T-helper 9 cell (primary cell): ENCODE data around the gene TLDC2.
"Not testable (repeated sequence)": the region's sequence is repeated elsewhere in the genome, so short reads cannot be mapped to it uniquely, and the experiment has no call there.

Experiments
- DNase-seq: peaks from one replicate; pipeline ENCODE4 v3.0.0-alpha.2; 2020
- total RNA-seq, 2 donors: gene quantifications; one replicate each; lab custom pipeline; 2026; lab: John Stamatoyannopoulos, UW

TLDC2 gene
- total RNA-seq: 0 reads per million in 2 donors

DNA sequence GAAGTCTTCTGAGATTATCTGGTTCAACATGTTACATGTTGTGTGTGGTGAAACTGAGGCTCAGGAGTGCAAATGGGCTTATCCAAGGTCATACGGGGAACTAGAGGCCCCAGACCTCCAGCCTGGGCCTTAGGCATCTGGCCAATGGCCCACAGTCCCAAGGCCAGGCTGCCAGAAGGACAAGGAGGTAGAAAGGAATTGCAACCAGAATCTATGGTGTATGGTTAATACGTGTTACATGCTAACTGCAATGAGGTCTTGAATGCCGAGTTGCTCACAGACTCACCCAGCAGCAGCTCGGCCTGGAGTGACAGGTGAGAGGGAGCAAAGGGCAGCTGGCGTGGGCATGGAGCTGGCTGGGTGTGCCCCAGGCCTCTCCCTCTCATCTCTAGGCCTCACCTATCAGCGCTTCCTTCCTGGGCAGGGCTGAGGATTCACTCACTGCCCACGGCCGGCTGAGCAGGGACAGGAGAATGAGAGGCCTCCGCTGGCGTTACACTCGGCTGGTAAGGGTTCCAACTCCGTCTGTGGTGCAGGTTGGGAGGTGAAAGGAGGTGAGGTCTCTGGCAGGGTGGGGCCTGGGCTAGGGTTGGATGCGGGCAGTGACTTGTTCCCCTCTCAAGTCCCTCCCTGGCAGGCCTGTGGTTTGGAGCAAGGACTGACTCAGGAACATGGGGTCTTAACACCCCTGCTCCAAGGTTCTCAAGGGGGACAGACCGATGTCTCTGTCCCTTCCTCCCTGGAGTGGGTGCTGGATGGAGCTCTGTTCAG is at the start of gene TLDC2:
Gene TLDC2 (plus strand): TSS at position 437 of the 771 bp plus-strand sequence. CDS start 37 bp downstream, at position 474.
- DNase-seq: no peak

- no peak for DNase-seq
These were observed 49.2 kb upstream of the TLDC2 start for GRCh38 chr20:36826554-36827244.

DNA sequence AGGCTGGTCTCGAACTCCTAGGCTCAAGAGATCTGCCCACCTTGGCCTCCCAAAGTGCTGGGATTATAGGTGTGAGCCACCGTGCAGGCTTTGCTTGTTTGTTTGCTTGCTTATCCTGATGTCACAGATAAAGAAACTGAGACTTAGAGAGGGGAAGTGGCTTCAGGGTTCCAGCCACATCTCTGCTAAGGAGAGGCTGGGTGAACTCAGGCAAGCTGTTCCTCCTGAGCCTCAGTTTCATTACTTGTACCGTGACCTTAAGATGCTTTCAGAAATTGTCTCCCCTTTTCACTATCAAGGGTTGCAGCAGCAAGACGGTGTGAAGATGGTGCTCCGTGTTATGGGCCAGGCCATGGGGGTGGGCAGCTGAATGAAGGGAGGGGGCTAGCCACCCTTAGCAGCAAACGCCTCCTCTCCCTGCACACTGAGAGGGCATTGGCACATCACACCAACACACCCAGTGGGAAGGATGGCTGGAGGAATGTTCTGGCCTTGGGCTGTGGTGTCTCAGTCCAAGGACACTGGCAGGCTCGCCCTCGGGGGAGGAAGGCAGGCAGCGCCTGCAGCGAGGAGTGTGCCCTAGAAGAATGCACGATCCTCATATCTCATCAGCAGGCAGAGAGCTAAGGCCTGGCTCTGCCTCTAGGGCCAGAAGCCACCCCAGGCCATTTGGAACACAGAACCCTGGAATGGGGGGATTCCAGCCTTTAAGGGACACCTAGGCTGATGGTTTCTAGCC is 48.2 kb upstream of the TLDC2 start:
- no peak for DNase-seq

- no peak for DNase-seq
These were observed 44.9 kb upstream of the TLDC2 start for GRCh38 chr20:36830791-36831691.

- no peak for DNase-seq
These were observed 43.1 kb upstream of the TLDC2 start for GRCh38 chr20:36832791-36833190.

GRCh38 chr20:36833275-36834020 is 42.5 kb upstream of the TLDC2 start:
- no peak for DNase-seq

- no peak for DNase-seq
These were observed 40.9 kb upstream of the TLDC2 start for GRCh38 chr20:36835025-36835424.

DNA sequence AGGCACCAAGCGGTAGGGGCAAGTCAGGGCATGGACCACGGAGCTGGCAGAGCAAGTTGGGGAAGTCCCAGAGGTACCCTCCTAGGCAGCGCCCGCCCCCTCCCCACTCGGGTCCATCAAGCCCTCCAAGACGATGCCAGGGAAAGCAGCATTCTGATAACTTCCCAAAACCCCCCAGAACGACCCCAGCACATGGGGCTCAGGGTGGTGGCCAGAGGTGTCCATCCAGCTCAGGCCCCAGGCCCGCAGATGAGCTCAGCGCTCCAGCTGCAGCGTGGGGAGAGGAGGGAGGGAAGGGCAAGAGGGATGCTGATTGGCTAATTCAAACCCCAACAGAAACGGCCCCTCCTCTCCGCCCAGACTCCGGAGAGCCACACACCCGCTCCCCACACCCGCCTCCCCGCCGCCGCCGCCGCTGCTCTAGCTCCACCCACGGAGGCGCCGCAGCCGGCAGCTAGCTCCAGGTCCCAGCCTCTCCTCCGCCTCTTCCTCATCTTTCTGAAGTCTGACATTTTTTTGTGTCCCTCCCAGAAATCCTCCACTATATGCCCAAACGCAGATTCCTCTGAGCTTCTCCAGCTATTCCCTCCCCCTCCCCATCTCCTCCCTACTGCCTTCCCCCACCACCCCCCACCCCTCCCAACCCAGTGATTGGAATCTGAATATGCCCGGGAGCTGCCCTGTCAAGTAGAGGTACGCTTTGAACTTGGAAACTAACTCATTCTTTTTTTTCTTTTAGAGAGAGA is 40.3 kb upstream of the TLDC2 start:
- DNase-seq: peak; percentile 69

GRCh38 chr20:36836591-36837269 is 39.2 kb upstream of the TLDC2 start:
- no peak for DNase-seq

GRCh38 chr20:36838376-36838775 is 37.6 kb upstream of the TLDC2 start:
- not testable (repeated sequence) for DNase-seq

- no peak for DNase-seq
These were observed 36.8 kb upstream of the TLDC2 start for GRCh38 chr20:36839150-36839549.

DNA sequence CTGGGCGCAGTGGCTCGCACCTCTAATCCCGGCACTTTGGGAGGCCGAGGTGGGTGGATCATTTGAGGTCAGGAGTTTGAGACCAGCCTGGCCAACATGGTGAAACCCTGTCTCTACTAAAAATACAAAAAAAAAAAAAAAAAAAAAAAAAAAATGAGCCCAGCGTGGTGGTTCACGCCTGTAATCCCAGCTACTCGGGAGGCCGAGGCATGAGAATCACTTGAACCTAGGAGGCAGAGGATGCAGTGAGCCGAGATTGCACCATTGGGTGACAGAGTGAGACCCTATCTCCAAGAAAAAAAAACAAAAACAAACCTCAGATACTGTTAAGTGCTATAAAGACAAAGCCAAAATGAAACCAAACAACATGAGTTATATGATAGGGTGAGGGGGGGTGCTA is 34.9 kb upstream of the TLDC2 start:
- not testable (repeated sequence) for DNase-seq

- no peak for DNase-seq
These were observed 30.5 kb upstream of the TLDC2 start for GRCh38 chr20:36845288-36845971.

- DNase-seq: no peak
These were observed 28.8 kb upstream of the TLDC2 start for GRCh38 chr20:36847009-36847709.

GRCh38 chr20:36847710-36848040 is 28.3 kb upstream of the TLDC2 start:
- DNase-seq: no peak

GRCh38 chr20:36848078-36848660 is 27.8 kb upstream of the TLDC2 start:
- DNase-seq: no peak

DNA sequence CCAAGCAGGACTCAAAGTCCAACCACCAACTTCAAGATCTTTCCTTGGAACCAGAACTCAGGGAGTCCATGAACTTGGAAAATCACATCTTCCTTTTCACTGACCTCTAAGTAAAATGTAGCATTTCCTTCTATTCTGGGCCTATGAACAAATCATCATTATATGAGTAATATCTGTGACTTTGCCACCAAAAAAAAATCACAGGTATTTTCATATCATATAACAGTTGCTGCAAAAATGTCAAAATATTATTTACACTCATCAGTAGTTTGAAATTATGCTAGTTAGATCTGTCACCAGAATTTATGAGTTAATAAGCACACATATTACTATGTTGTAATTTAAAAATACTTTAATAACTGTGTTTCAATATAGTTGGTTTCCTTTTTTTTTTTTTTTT is 27.3 kb upstream of the TLDC2 start:
- no peak for DNase-seq

DNA sequence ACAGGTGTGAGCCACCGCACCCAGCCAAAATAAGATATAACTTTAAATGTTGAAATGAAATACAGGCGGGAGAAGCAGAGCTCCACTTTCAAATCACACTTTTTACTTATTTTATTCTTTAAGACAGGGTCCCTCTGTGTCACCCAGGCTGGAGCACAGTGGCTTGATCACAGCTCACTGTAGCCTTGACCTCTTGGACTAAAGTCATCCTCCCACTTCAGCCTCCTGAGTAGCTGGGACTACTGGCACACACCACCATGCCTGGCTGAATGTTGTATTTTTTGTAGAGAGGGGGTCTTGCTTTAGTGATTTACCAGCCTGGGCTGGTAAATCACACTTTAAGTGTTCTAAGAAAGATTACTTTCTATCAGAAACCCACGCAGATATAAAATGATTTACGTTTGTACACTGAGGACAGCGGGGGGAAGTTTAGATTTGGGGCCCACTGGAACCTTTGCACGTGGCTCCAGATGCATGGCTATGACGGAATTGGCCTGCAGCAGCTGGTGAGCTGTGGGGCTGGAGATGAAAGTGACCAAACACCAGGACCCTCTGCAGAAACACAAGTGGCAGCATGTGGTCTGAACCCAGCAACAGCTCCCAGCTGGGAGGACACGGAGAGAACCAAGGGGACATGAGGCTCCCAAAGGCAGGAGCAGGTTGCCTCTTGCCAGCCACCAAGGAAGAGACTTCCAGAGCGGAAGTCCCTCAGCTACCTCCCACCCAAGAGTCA is 26.4 kb upstream of the TLDC2 start:
- no peak for DNase-seq
